LNCaP clone FGC (cell line): ENCODE data around the gene CEP290.

ENCODE experiments used
- DNase-seq: peaks from one replicate; pipeline ENCODE4 v3.0.0-alpha.2; 2011; ENCODE audit warnings: low read depth
- H3K4me3 ChIP-seq: 2 replicates; pipeline ENCODE4 v1.5.1; 2011; ENCODE audit warnings: mild to moderate bottlenecking, low read depth, low read length, control low read depth
- CTCF ChIP-seq: IDR thresholded peaks from 2 replicates; pipeline ENCODE4 v1.5.1; 2012; ENCODE audit warnings: mild to moderate bottlenecking; ENCODE audit not compliant: control insufficient read depth, insufficient read depth; ENCODE audit errors: extremely low read depth

Gene CEP290

DNA sequence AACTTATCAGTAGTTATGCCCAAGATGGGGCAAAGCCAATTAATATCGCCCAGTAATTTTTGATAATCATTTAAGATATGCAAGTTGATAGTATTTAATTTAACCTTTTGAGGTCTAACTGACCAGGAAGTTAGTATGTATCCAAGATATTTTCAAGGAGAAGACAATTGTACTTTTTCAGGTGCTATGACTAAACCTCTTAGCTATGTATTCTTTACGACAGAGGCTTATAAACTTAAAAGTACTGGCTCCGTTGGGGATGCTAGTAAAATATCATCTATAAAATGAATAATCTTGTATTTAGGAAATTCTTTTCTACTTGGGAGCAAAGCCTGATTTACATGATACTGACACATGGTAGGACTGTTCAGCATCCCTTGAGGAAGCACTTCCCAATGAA, 40.5 kb upstream of the CEP290 start:
- no peak for TF ChIP-seq CTCF
- H3K4me3 ChIP-seq = no peak overlapping the region
- DNase-seq = no peak

- TF ChIP-seq CTCF = no peak
- DNase-seq = no peak
- no peak overlapping the region for H3K4me3 ChIP-seq
Observed at GRCh38 chr12:88181881-88182280, 40.0 kb upstream of the CEP290 start.

- TF ChIP-seq CTCF = no peak
Observed at GRCh38 chr12:88179436-88180014, 37.6 kb upstream of the CEP290 start.

DNA sequence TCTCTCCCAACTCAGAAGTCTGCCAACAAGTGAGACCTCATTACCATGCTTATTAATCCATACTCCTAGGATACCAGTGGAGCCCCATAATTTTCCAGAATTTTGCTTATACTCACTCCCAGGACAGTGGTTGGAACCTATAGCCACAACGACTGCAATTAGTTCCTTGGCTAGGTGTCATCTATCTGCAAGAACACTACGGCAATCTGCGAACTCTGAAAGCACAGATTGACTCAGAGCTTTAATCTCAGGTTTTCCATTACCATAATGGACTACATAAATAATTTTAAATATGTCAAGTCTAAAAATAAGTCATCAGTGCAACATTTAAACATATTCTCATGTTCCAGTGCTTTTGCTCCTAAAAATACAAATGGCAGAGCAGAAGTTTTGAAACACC, 33.7 kb upstream of the CEP290 start:
- no peak for DNase-seq
- no peak for TF ChIP-seq CTCF
- H3K4me3 ChIP-seq = no peak overlapping the region

More at GRCh38 chr12:88179436-88180014, 37.6 kb upstream of the CEP290 start:
- no peak overlapping the region for H3K4me3 ChIP-seq
- no peak for DNase-seq

DNA sequence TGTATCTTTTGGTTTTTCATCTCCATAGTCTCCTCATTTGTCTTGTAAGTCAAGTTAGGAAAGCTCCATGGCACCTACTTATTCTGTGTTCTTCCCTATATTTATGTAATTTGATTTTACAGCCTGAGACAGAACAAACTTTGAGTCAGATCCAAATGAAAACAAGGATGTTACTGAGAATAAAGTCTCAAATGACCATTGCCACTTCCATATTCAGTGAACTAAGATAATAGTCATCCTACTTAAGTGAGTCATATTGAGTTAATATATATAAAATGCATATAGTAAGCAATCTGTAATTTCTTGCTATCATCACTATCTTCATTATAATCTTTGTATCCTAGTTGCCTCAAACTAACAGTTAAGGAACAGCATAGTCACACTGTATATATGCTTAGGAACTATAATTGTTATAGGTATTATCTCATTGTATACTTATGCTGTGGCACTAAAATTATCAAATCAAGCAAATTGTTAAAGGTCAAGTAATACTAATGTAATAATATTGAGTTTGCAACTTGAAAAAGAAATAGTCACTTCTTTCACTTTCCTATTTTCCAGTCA, 31.0 kb upstream of the CEP290 start:
- TF ChIP-seq CTCF = no peak
- DNase-seq = peak; percentile 84
- H3K4me3 ChIP-seq = no peak overlapping the region

DNA sequence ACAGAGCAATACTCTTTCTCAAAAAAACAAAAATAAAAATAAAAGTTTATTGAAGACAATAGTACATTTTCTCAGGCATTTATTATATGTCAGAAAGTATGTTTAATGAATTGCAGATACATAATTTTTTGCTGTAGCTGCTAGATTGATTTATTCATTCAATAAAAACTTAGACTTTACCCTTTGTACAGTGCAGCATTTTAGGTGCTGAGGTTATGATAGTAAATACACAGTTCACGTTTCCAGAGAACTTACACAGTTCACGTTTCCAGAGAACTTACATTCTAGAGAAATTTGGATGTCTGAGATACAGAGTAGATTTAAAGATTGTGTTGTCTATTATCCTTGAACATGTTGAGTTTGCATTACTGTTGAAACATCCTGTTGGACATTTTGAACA, 25.5 kb upstream of the CEP290 start:
- no peak for TF ChIP-seq CTCF
- no peak overlapping the region for H3K4me3 ChIP-seq
- no peak for DNase-seq

DNA sequence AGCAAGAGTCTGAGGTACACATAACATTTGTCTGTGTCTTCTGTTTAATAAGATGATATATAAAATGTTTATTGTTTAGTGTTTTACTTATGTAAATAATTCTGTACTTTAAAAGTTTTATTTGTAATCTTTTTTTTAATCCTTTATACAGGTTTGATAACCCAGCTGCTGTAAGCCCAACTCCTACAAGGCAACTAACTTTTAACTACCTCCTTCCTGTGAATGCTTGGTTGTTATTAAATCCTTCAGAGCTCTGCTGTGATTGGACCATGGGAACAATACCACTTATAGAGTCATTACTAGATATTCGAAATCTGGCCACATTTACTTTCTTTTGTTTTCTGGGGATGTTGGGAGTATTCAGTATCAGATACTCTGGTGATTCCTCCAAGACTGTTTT, 24.3 kb upstream of the CEP290 start:
- H3K4me3 ChIP-seq = no peak overlapping the region
- no peak for TF ChIP-seq CTCF
- DNase-seq = peak; percentile 76
